ENCODE data around the gene TUBB. TPM values are rescaled to one million over a fixed set of nuclear protein-coding genes. Genes with fewer than 3 reads are reported as not detected.

The TUBB gene
- total and polyA plus RNA-seq, 8 donors, result 409 to 1,665 (median 1,126) TPM

DNA sequence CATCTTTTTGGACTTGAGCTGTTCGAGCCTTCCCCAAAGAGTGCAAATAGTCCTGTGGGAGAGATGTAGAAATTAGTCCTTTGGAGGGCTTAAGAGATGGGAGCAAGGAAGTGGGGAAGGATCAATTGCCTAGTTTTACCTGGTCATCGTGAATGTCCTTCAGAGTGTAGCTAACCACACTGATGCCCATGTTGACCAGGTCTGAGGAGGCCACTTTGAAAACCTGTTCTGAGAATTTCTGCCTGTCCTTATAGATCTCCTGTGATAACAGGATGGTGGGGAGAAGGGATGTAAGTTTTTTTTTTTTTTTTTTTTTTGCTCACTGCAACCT lies 20.4 kb downstream of the TUBB start:
- H3K27me3 ChIP-seq, result no peaks in the 10 kb centered on the region
- peaks cover 0 to 60% of the 10 kb centered on the region in 2 donors for H3K36me3 ChIP-seq
- intact Hi-C loops (cut with DNase I), result loop anchor here in 1 of 2 donors (10.0 kb wide), 1 partner anchor 74 kb away; no protein-coding TSS in a partner anchor
- peak overlapping the region in 1 of 2 donors; percentile 94 for H3K4me3 ChIP-seq
- no peak for DNase-seq
- peaks cover 17 to 73% of the 10 kb centered on the region in 2 donors for H3K4me1 ChIP-seq
- H3K27ac ChIP-seq, result peak overlapping the region in 1 of 2 donors; percentile 96
- H3K9me3 ChIP-seq, result no peaks in the 10 kb centered on the region
- ATAC-seq, result no peak
- TF ChIP-seq, protein P1, sequence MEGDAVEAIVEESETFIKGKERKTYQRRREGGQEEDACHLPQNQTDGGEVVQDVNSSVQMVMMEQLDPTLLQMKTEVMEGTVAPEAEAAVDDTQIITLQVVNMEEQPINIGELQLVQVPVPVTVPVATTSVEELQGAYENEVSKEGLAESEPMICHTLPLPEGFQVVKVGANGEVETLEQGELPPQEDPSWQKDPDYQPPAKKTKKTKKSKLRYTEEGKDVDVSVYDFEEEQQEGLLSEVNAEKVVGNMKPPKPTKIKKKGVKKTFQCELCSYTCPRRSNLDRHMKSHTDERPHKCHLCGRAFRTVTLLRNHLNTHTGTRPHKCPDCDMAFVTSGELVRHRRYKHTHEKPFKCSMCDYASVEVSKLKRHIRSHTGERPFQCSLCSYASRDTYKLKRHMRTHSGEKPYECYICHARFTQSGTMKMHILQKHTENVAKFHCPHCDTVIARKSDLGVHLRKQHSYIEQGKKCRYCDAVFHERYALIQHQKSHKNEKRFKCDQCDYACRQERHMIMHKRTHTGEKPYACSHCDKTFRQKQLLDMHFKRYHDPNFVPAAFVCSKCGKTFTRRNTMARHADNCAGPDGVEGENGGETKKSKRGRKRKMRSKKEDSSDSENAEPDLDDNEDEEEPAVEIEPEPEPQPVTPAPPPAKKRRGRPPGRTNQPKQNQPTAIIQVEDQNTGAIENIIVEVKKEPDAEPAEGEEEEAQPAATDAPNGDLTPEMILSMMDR (IDR thresholded peaks at IDR 0.05), result no peak

DNA sequence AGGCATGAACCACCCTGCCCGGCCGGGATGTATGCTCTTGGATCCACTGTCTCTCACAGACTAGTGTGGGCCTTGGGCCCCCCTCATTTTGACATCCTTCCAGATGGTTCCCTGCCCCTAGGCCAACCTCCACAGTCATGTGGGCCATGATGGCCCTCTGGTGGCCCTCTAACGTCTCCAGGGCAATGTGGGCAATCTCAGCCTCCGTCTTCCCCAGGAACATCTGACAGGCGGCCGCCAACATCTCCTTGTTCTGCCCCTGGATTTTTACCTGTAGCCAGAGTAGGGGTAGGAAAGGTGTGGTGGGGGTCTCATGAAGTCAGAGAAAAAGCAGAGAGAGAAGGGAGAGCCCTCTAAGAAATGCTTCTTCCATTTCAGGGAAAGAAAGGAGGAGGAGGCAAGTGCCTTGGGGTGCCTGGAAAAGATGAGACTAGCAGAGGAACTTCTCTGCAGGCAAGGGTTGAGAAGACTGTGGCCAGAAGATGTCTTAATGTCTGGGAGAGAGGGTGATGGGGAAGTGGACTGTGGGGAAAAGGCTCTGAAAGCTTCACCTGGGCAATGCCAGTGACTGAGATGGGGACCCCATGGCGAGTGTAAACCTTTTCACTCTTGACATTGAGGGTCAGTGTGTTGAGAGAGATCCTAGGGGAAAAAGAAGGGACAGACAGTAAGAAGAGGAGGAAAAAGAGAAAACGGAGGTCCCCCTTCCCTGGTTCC lies 21.1 kb downstream of the TUBB start:
- intact Hi-C loops (cut with DNase I), result loop anchor here in 1 of 2 donors (10.0 kb wide), 1 partner anchor 74 kb away; no protein-coding TSS in a partner anchor
- DNase-seq, result no peak
- Histone ChIP-seq H3K27ac (peak overlapping the region; percentile 96 to 97), H3K27me3 (no peaks in the 10 kb centered on the region), H3K4me3 (peak overlapping the region; percentile 66 to 94), H3K4me1 (peaks cover 17 to 72% of the 10 kb centered on the region in 2 donors), H3K36me3 (peaks cover 0 to 53% of the 10 kb centered on the region in 2 donors), H3K9me3 (no peaks in the 10 kb centered on the region)
- TF ChIP-seq, protein P1 (IDR thresholded peaks at IDR 0.05), result no peak
- ATAC-seq, result no peak

DNA sequence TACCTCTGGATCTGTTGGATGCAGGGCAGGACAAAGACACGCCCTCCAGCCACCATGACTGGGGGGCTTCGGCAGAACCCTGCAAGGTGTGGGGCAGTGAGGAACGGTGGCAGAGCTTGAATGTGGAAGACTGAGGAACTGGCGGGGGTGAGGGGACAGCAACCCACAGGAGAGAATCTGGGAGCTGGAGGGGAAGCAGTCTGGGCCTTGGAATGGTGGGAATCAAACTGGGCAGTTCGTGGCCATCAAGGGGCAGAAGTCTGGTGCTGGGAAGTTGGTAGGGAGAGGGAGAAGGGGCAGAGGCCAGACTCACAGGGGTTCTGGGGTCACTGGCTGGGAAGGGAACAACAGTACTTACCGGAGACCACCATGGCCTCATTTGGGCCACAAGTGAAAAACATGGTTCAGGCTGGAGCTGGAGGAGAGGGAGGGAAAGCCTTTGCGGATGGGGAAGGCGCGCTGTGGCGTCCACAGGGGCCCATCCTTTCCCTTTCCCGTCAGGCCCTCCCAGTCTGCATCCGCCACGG lies 21.7 kb downstream of the TUBB start:
- Histone ChIP-seq H3K4me1 (peaks cover 16 to 67% of the 10 kb centered on the region in 2 donors), H3K4me3 (peak overlapping the region; percentile 66 to 94), H3K36me3 (peaks cover 0 to 46% of the 10 kb centered on the region in 2 donors), H3K9me3 (no peaks in the 10 kb centered on the region), H3K27me3 (no peaks in the 10 kb centered on the region), H3K27ac (peak overlapping the region; percentile 96 to 97)
- intact Hi-C loops (cut with DNase I), result loop anchor here in 1 of 2 donors (10.0 kb wide), 1 partner anchor 73 kb away; no protein-coding TSS in a partner anchor
- TF ChIP-seq, protein P1 (IDR thresholded peaks at IDR 0.05), result no peak
- peak; percentile 17 for ATAC-seq
- no peak for DNase-seq

DNA sequence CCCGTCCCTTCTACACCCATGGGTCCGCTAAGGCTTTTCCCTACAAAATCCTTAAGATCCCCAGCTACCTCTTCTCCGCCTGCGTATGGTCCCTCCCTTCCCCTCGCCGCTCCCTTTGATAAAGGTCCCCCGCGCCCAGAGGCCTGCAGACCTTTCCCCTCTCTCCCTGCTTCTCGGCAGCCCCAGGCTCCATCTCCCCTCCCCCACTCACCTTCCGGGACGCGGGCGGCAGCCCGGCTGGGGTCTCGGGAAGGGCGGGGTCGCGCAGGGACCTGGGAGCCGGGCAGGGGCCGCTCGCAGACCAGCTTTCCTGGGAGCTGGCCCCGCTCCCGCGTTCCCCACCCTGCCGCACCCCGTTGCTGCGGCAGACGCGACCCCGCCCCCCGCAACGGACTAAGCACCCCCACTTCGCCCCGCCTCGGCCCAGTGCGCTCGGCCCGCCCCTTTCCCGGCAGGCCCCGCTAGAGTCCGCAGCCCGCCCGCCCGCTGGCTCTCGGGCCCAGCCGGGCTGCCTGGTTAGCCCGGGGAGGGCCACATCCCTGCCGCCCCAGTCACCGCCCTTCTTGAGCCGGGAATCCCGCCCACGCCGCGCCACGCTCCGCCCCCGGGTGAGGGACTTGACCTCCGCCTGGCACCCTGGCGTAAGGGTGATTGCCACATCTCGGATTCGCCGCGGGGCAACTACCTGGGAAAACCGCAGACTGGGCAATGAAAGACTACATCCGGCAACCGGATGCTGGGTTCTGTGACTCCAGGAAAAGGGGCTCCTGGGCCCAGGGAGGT lies 22.4 kb downstream of the TUBB start, which contains the start of gene FLOT1:
Gene FLOT1, minus strand, starts transcription at position 372 of the 783 bp plus-strand sequence. CDS start 498 bp downstream, outside the sequence.
- ATAC-seq, result peak; percentile 89
- Histone ChIP-seq H3K27me3 (no peaks in the 10 kb centered on the region), H3K4me1 (peaks cover 13 to 67% of the 10 kb centered on the region in 2 donors), H3K27ac (peak within 1 kb of the TSS; percentile 96 to 97), H3K36me3 (peaks cover 0 to 40% of the 10 kb centered on the region in 2 donors), H3K4me3 (peak within 1 kb of the TSS; percentile 66 to 94), H3K9me3 (no peaks in the 10 kb centered on the region)
- TF ChIP-seq, protein P1 (IDR thresholded peaks at IDR 0.05), result no peak
- DNase-seq, result peak; percentile 85 to 100 (median 96)
- intact Hi-C loops (cut with DNase I), result loop anchor here in 1 of 2 donors (10.0 kb wide), 1 partner anchor 72 kb away; no protein-coding TSS in a partner anchor
